ENCODE data around the gene CANT1. TPM values are rescaled to one million over a fixed set of nuclear protein-coding genes. Genes with fewer than 3 reads are reported as not detected.

CANT1 gene
- total RNA-seq, 1 donor from 2014 or later: 33.3 TPM

DNA sequence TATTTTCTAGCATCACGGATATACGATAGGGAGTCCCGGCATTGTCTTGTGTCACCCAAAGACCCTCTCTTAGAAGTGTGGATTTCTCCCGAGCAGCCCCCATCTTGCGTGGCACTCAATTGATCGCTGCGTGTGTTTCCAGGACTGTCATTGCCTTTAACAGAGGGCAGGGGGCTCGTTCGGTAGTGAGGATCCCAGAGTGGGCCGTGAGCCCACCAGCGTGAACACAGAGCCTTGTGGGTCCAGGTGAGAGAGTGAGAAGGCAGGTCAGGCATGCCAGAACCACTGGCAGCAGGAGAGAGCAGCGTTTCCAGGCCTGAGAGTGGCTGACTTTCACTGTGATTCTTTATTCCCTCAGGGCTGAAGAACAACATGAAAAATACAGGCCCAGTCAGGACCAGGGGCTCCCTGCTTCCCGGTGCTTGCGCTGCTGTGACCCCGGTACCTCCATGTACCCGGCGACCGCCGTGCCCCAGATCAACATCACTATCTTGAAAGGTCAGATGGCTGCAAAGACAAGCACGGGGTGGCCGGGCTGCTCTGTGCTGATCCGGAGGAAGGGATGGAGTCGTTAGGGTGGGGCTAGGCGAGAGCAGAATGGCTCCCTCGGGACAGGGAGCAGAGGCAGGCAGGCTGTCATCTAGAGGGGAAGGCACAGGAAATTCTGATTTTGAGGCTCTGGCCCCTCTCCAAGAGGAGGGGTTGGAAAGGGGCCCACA lies 36.8 kb upstream of the CANT1 start:
- peaks cover 13% of the 10 kb centered on the region for H3K27me3 Mint-ChIP-seq (ENCODE audit: unreplicated experiment)
- H3K9me3 Mint-ChIP-seq (ENCODE audit: unreplicated experiment): peaks cover 19% of the 10 kb centered on the region
- peak; percentile 46 for DNase-seq
- peak overlapping the region; percentile 69 for H3K4me3 Mint-ChIP-seq (ENCODE audit: unreplicated experiment)
- peak overlapping the region; percentile 87 for H3K27ac Mint-ChIP-seq (ENCODE audit: unreplicated experiment)
- TF ChIP-seq, protein P1, sequence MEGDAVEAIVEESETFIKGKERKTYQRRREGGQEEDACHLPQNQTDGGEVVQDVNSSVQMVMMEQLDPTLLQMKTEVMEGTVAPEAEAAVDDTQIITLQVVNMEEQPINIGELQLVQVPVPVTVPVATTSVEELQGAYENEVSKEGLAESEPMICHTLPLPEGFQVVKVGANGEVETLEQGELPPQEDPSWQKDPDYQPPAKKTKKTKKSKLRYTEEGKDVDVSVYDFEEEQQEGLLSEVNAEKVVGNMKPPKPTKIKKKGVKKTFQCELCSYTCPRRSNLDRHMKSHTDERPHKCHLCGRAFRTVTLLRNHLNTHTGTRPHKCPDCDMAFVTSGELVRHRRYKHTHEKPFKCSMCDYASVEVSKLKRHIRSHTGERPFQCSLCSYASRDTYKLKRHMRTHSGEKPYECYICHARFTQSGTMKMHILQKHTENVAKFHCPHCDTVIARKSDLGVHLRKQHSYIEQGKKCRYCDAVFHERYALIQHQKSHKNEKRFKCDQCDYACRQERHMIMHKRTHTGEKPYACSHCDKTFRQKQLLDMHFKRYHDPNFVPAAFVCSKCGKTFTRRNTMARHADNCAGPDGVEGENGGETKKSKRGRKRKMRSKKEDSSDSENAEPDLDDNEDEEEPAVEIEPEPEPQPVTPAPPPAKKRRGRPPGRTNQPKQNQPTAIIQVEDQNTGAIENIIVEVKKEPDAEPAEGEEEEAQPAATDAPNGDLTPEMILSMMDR (IDR thresholded peaks at IDR 0.05; ENCODE audit: partially characterized antibody, unreplicated experiment): peak; percentile 27
- H3K36me3 Mint-ChIP-seq (ENCODE audit: unreplicated experiment): peaks cover 4% of the 10 kb centered on the region
- H3K4me1 Mint-ChIP-seq (ENCODE audit: low read depth, unreplicated experiment): peaks cover 24% of the 10 kb centered on the region

DNA sequence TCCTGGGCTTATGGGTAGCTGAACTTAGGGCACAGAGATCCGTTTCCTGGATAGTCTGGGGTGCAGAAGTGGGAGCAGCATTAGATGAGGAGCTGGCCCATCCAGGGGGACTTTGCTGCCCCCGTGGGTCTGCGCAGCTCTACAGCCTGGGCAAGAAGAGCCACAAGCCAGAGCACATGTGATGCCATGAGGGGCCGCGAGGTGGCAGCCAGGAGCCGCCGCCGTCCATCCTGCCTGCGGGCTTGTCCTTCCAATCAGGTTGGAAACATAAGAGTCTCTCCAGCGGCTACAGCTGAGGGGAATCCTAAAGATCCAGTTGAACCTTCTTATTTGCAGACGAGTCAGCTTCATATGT lies 36.3 kb upstream of the CANT1 start:
- Mint-ChIP-seq H3K4me1 (ENCODE audit: low read depth, unreplicated experiment) (peaks cover 24% of the 10 kb centered on the region), H3K27me3 (ENCODE audit: unreplicated experiment) (peaks cover 13% of the 10 kb centered on the region), H3K27ac (ENCODE audit: unreplicated experiment) (peak overlapping the region; percentile 87), H3K36me3 (ENCODE audit: unreplicated experiment) (no peaks in the 10 kb centered on the region), H3K4me3 (ENCODE audit: unreplicated experiment) (no peak overlapping the region), H3K9me3 (ENCODE audit: unreplicated experiment) (peaks cover 17% of the 10 kb centered on the region)
- TF ChIP-seq, protein P1 (IDR thresholded peaks at IDR 0.05; ENCODE audit: partially characterized antibody, unreplicated experiment): peak; percentile 86
- peak; percentile 88 for DNase-seq

DNA sequence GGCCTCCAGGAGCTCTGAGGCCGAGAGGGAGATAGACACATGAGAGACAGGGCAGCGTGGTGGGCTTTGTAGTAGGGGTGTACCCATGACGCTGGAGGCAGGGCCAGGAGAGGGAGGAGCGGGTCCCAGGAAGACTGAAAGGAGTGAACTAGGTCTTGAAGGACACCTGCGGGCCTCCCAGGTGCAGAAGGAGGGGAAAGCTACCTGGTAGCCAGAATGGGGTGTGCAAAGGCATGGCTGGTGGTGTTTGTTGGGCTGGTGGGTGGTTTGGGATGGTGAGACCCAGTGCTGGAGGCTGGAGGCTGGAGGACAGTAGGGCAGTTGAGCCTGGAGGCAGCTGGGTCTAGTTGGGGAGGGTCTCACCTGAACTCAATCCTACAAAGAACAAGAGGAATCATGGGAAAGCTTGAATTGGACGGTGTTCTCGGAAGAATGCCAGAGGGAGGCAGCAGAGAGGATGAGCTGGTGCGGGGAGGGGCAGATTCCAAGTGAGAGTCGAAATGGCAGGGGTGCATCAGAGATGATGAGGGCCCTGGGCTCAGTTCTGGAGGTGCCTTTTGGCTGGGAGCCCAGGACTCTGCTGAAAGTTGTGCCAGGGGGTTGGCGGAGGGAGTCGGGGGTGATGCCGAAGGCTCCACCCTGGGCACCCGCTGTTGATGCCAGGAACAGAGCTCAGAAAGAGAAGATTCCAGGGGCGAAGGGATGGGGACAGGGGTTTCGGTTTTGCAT lies 35.6 kb upstream of the CANT1 start:
- H3K36me3 Mint-ChIP-seq (ENCODE audit: unreplicated experiment): no peaks in the 10 kb centered on the region
- peaks cover 11% of the 10 kb centered on the region for H3K27me3 Mint-ChIP-seq (ENCODE audit: unreplicated experiment)
- peaks cover 24% of the 10 kb centered on the region for H3K4me1 Mint-ChIP-seq (ENCODE audit: low read depth, unreplicated experiment)
- DNase-seq: no peak
- peaks cover 15% of the 10 kb centered on the region for H3K9me3 Mint-ChIP-seq (ENCODE audit: unreplicated experiment)
- peak overlapping the region; percentile 14 for H3K4me3 Mint-ChIP-seq (ENCODE audit: unreplicated experiment)
- TF ChIP-seq, protein P1 (IDR thresholded peaks at IDR 0.05; ENCODE audit: partially characterized antibody, unreplicated experiment): no peak
- no peak overlapping the region for H3K27ac Mint-ChIP-seq (ENCODE audit: unreplicated experiment)

DNA sequence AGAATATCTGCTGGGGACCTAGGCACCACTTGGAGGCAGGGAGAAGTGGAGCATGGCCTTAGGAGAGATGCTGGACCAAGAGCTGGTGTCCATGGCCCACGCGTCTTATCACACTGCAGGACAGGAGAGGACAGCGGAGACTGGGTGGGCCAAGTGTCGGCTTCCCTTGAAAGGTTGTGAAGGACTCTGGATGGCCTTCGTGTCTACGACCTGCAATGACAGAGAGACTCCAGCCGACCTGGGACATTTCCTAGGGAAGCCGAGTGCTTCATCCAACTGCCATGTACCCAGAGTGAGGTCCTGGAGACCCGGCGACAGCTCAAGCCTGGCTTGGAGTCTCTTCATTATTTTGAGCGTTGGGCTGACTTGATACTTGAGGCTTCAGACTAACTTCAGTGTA lies 34.9 kb upstream of the CANT1 start:
- Mint-ChIP-seq H3K27ac (ENCODE audit: unreplicated experiment) (no peak overlapping the region), H3K36me3 (ENCODE audit: unreplicated experiment) (no peaks in the 10 kb centered on the region), H3K9me3 (ENCODE audit: unreplicated experiment) (peaks cover 15% of the 10 kb centered on the region), H3K4me3 (ENCODE audit: unreplicated experiment) (no peak overlapping the region), H3K27me3 (ENCODE audit: unreplicated experiment) (peaks cover 11% of the 10 kb centered on the region), H3K4me1 (ENCODE audit: low read depth, unreplicated experiment) (peaks cover 24% of the 10 kb centered on the region)
- TF ChIP-seq, protein P1 (IDR thresholded peaks at IDR 0.05; ENCODE audit: partially characterized antibody, unreplicated experiment): no peak
- no peak for DNase-seq

DNA sequence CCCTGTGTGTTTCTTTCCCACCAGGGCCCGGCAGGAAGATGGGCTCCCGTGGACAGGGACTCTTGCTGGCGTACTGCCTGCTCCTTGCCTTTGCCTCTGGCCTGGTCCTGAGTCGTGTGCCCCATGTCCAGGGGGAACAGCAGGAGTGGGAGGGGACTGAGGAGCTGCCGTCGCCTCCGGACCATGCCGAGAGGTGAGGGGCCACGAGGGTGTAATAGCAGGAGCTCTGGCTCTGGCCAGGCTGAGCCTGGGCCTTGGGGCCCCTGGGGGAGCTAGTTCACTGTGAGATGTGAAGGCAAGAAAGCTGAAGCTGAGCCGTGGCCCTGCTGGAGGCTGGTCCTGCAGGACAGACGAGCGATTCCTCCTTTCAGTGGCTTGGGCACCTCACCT lies 34.4 kb upstream of the CANT1 start:
- H3K36me3 Mint-ChIP-seq (ENCODE audit: unreplicated experiment): no peaks in the 10 kb centered on the region
- peaks cover 24% of the 10 kb centered on the region for H3K4me1 Mint-ChIP-seq (ENCODE audit: low read depth, unreplicated experiment)
- no peak overlapping the region for H3K4me3 Mint-ChIP-seq (ENCODE audit: unreplicated experiment)
- H3K27me3 Mint-ChIP-seq (ENCODE audit: unreplicated experiment): peaks cover 11% of the 10 kb centered on the region
- TF ChIP-seq, protein P1 (IDR thresholded peaks at IDR 0.05; ENCODE audit: partially characterized antibody, unreplicated experiment): no peak
- no peak for DNase-seq
- H3K9me3 Mint-ChIP-seq (ENCODE audit: unreplicated experiment): peaks cover 13% of the 10 kb centered on the region
- no peak overlapping the region for H3K27ac Mint-ChIP-seq (ENCODE audit: unreplicated experiment)

All from glutamatergic neuron (in vitro differentiated cells).